ENCODE measurements around the gene SPATA2L.

The SPATA2L gene

DNA sequence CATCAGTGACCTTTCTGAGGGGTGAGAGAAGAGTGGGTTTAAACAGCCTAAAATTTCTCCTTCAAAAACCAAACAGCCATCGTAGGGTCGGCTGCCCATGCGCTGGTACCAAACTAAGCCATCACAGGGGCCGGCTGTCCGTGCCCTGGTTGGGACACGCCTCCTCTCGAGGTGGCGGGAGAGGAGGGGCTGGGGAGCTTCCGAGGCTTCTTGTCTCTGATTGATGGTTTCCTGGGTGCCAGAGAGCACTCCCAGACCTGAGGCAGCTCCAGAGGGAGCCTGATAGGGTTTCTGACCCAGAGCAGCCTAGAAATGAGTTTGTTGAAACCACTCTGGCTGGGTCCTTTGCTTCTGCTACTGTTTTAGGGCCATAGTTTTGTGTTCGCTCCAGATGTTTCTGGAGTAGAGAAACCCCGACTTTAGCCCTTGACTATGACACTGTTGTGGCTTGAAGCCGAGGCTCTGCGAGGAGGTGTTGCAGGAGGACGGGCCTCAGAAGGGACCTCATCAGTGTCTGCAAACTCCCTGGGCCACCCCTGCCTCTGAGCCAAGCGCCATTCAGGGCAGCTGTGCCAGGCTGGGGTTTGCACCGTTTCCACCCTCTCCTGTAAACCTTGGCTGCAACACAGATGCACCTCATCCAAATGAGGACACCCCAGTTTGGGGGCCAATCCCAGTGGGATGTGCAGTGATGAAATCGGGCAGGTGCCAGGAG is 26.1 kb upstream of the SPATA2L start:
- DNase-seq = no peak

DNA sequence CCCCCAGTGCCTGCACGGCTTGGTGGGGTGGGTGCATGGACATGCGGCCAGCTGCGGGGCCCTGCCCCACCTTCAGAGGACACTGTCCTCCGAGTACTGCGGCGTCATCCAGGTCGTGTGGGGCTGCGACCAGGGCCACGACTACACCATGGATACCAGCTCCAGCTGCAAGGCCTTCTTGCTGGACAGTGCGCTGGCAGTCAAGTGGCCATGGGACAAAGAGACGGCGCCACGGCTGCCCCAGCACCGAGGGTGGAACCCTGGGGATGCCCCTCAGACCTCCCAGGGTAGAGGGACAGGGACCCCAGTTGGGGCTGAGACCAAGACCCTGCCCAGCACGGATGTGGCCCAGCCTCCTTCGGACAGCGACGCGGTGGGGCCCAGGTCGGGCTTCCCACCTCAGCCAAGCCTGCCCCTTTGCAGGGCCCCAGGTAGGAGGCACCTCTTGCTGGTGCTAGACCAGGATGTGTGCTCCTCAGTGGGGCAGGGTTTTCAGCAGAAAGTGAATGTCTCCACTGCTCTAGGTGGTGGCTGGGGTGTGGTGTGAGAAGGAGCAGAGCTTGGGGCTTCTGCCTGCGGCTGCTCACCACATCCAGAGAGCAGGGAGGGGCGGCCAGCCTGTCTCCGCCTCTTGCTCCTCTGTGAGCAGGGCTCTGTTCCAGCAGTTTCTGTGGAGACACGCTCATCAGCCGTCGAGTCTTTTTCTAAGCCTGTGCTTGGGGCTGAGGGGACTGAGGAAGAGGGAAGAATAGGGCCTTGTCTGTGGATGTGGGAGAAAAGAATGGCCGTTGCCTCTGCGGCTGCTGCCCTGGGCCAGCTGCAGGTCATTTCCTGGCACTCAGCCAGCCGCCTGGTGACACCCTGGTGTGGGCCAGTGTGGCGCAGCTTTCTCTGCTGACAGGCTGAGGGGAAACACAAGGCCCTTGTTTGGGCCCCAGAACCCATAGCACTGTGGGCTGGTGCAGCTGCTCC is 22.1 kb upstream of the SPATA2L start:
- DNase-seq = peak; percentile 70

- peak; percentile 69 for DNase-seq
These were observed 21.1 kb upstream of the SPATA2L start for GRCh38 chr16:89722392-89723278.

DNA sequence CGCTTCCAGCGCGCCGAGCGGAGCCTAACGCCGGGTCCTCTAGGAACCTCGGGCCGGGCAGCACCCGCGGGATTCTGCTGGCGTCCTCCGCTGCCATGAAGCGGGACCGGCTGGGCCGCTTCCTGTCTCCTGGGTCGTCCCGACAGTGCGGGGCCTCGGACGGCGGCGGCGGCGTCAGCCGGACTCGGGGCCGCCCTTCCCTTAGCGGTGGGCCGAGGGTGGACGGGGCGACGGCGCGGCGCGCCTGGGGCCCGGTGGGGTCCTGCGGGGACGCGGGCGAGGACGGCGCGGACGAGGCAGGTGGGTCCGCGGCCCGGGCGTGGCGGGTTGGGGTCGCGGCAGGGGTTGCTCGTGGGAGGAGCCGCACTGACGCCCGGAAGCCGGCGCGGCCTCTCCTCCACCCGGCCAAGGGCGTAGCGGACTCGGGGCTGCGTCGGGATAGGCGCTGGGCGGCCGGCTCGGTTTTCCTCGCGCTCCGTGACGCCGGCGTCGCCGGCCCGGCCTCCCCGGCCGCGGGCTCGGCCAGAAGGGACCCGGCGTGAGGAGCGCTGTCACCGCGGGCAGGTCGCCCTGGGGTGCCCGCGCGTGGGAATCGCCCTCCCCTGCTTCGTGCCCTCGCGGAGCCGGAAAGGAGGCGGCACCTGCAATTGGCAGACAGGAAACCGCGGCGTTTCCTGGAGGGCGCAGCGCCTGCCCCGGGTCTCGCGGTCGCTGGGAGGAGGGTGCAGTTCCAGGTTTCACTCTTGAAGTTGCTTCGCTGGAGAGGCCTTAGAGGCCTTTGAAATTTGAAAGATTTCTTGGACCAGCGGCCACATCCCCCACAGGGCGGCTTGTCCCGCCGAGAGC is 20.3 kb upstream of the SPATA2L start:
- peak; percentile 84 for DNase-seq

DNA sequence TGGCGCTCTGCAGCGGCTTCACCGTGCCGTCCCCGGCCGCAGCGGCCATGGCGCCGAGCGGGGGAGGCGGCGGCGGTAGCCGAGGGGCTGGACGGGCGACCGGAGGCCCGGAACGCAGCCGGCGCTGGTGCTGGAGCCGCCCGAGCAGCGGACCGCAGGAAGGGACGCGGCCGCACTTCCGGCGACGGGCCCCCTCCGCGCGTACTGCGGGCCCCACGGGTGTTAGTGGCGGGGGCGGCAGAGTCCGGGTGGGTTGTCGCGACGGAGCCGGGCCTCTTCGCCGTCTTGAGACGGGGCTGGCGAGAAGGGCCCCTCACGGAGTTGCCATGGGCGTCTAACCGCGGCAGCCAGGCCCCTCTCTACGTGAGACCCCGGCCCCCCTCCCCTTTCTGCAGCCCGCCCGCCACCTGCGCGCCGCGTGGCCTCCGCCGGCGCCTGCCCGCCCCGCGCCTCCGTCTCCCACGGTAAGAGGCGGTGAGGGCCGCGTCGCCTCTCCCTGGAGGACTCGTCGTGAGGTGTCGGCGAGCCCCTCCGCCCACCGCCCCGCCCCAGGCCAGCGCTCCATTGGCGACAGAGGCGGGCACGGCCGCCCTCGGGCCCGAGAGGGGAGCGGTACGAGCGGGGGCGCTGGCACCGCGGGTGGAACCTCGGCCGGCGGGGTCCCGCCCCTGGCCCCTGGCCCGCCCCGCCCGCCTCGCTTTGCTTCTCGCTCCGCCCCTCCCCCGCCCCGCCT is 19.5 kb upstream of the SPATA2L start, which contains the start of the genes VPS9D1 and ZNF276:
Gene VPS9D1, minus strand, starts transcription at position 86 of the 733 bp plus-strand sequence. Its CDS starts 37 bp downstream, at position 49.
Gene ZNF276, plus strand, starts transcription at position 725 of the 733 bp plus-strand sequence. CDS start 104 bp downstream, outside the sequence.
- peak; percentile 85 for DNase-seq

GRCh38 chr16:89720551-89720812 is 19.0 kb upstream of the SPATA2L start:
- DNase-seq = peak; percentile 24

GRCh38 chr16:89717688-89718505 is 16.4 kb upstream of the SPATA2L start:
- no peak for DNase-seq

DNA sequence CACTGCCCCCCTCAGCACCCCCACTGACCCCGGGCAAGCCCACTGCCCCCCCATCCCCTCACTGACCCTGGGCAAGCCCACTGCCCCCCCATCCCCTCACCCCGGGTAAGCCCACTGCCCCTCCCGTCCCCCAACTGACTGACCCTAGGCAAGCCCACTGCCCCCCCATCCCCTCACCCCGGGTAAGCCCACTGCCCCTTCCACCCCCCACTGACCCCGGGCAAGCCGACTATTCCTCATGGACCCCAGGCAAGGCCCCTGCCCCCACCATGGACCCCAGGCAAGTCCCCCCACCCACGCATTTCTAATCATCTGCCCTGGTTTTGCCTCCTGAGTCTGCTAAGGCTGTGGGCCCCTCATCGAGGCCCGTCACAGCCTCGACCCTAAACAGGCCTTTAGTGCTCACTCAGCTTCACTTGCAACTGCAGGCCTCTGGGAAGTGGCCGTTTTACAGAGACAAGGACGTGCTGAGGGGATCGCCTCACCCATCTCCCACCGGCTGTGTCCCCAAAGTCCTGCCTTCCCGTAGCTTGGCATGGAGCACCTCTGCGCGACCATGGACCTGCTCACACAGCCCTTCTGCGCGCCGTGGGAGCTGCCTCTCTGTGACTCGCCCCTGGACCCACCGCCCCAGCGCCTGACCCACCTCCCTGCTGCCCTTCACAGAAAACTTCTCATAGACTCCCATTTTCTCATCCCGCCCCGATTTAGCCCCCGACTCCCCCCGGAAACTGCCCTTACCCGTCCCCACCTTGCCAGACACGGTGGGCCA is 15.6 kb upstream of the SPATA2L start:
- DNase-seq = no peak

DNA sequence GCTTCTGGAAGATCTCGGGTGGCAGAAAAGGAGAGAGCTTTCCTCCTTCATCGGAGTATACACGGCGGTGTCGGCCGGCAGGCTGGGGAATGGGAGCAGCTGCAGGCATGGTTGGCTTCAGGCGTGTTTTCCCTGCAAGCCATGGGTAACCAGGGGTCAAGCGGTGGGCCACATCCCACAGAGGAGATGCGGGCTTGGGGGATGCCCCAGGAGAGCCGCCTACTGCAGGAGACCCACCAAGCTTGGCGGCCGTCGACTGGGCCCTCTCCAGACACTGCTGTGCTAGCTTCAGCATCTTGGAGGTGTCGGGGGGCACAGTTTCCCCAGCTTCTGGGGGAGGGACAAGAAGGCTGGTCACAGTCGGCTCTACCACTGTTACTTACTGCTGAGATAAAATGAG is 15.0 kb upstream of the SPATA2L start:
- no peak for DNase-seq

GRCh38 chr16:89712274-89712781 is 10.8 kb upstream of the SPATA2L start:
- DNase-seq = no peak

GRCh38 chr16:89711601-89712273 is 10.2 kb upstream of the SPATA2L start:
- peak; percentile 84 for DNase-seq

DNA sequence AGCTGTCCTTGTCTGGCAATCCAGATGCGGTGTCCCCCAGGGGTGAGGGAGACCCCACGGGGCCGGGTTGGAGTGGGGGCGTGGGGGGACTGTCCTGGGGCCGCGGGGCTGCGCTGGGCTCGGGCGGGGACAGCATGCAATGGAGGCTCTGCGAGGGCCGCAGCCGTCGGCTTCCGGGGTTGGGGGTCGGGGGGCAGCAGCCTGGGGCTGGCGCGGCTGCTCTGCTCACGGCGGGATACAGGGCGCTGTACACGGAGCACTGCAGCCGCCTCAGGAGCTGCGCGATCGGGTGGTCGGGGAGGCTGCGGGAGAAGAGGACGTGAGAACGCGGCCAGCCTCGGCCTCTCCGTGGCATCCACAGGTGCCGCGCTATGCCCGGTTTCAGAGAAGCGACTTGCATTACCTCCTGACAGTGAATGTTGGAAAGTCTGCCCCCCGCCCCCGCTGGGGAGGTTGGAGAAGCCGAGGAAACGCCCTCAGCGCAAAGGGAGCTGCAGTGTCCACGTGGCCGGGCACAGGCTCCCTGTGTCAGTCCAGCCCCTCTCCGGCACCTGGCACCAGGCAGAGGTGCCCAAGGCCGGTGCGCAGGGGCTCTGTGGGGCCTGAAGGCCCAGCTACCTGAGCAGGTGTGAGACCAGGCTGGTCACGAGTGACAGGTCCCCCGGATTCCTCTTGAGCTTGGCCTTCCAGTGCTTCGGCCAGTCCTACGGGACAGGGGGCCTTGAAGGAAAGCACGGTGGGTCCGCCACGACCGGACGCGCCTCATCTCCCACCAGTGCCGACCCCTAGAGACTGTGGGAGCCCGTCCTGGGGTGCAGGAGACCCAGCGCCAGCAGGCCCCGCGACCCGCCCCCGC is 9.4 kb upstream of the SPATA2L start:
- DNase-seq = no peak

- DNase-seq = no peak
These were observed 8.4 kb upstream of the SPATA2L start for GRCh38 chr16:89709716-89710432.

DNA sequence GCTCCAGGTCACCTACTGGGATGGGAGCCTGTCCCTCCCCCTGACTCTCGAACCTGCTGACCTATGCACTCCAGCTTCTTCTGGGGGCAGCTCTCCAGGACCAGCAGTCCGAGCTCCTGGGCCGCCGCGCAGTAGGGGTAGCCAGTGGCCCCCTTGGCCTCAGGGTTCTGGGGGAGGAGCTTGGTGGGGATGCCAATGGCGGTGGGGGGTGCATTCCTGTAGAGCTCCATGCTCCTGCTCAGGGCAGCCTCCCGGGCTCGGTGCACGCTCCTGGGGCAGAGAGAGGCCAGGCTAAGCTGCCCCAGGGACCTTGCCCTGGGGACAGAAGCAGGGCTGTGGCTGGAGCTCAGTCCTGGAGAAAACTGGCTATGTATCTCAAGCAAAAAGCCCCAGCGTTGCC is 7.7 kb upstream of the SPATA2L start:
- DNase-seq = no peak

GRCh38 chr16:89708481-89708931 is 7.0 kb upstream of the SPATA2L start:
- DNase-seq = no peak

DNA sequence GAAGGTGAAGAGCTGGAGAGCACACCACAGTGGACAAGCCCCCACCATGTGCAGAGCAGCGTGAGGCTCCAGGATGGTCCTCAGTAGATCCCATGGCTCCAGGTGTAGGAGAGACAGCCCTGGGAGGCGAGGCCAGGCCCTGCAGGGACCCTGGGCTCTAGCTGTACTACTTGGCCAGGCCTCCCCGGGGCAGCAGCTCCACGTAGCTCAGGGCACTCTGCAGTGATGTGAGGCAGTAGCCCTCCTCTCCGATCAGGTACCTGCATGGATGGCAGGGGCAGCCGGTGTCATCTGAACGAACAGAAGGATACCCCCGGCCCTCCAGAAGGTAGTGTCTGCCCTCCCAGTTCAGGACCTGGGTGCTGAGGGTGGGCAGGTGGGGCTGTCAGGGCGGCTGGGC is 6.2 kb upstream of the SPATA2L start:
- no peak for DNase-seq
